Measurements from ENCODE around the gene CLCN6. TPM values are rescaled to one million over a fixed set of nuclear protein-coding genes. Genes with fewer than 3 reads are reported as not detected.
A peak's percentile ranks its signal among the peaks of the same experiment; 100 is the strongest.

The CLCN6 gene
- total RNA-seq, 1 donor from 2014 or later, result 6.6 TPM

- no peak for DNase-seq (ENCODE audit: low read depth)
- FAIRE-seq, result no peak
- Histone ChIP-seq H3K27me3 (ENCODE audit: control insufficient read depth, insufficient read depth, low read length) (no peaks in the 10 kb centered on the region), H3K4me3 (ENCODE audit: low read depth, low read length) (no peak overlapping the region), H3K36me3 (ENCODE audit: control insufficient read depth, insufficient read depth, low read length) (peaks cover 27% of the 10 kb centered on the region)
- TF ChIP-seq CTCF (IDR thresholded peaks at IDR 0.05; ENCODE audit: insufficient read depth, low read length, severe bottlenecking), result no peak
Observed at GRCh38 chr1:11842154-11843041, 36.4 kb downstream of the CLCN6 start.

GRCh38 chr1:11845641-11846335, 39.8 kb downstream of the CLCN6 start:
- peaks cover 12% of the 10 kb centered on the region for H3K36me3 ChIP-seq (ENCODE audit: control insufficient read depth, insufficient read depth, low read length)
- no peak overlapping the region for H3K4me3 ChIP-seq (ENCODE audit: low read depth, low read length)
- no peaks in the 10 kb centered on the region for H3K27me3 ChIP-seq (ENCODE audit: control insufficient read depth, insufficient read depth, low read length)
- FAIRE-seq (no peak), DNase-seq (ENCODE audit: low read depth) (peak; percentile 20)
- TF ChIP-seq CTCF (IDR thresholded peaks at IDR 0.05; ENCODE audit: insufficient read depth, low read length, severe bottlenecking), result no peak

- Histone ChIP-seq H3K4me3 (ENCODE audit: low read depth, low read length) (no peak within 1 kb of the TSS), H3K36me3 (ENCODE audit: control insufficient read depth, insufficient read depth, low read length) (peaks cover 6% of the 10 kb centered on the region), H3K27me3 (ENCODE audit: control insufficient read depth, insufficient read depth, low read length) (no peaks in the 10 kb centered on the region)
- FAIRE-seq (no peak), DNase-seq (ENCODE audit: low read depth) (no peak)
- TF ChIP-seq CTCF (IDR thresholded peaks at IDR 0.05; ENCODE audit: insufficient read depth, low read length, severe bottlenecking), result no peak
Observed at GRCh38 chr1:11847667-11848372, 41.8 kb downstream of the CLCN6 start, which contains the start of gene NPPA. Gene NPPA, minus strand, starts transcription at chr1:11847783. Its CDS starts 99 bp downstream, at chr1:11847684.

GRCh38 chr1:11848373-11848700, 42.3 kb downstream of the CLCN6 start:
- H3K36me3 ChIP-seq (ENCODE audit: control insufficient read depth, insufficient read depth, low read length), result peaks cover 6% of the 10 kb centered on the region
- H3K4me3 ChIP-seq (ENCODE audit: low read depth, low read length), result no peak overlapping the region
- DNase-seq (ENCODE audit: low read depth) (no peak), FAIRE-seq (no peak)
- no peak for TF ChIP-seq CTCF (IDR thresholded peaks at IDR 0.05; ENCODE audit: insufficient read depth, low read length, severe bottlenecking)
- H3K27me3 ChIP-seq (ENCODE audit: control insufficient read depth, insufficient read depth, low read length), result no peaks in the 10 kb centered on the region

- DNase-seq (ENCODE audit: low read depth), result no peak
- Histone ChIP-seq H3K4me3 (ENCODE audit: low read depth, low read length) (no peak overlapping the region), H3K36me3 (ENCODE audit: control insufficient read depth, insufficient read depth, low read length) (peaks cover 3% of the 10 kb centered on the region), H3K27me3 (ENCODE audit: control insufficient read depth, insufficient read depth, low read length) (no peaks in the 10 kb centered on the region)
- no peak for TF ChIP-seq CTCF (IDR thresholded peaks at IDR 0.05; ENCODE audit: insufficient read depth, low read length, severe bottlenecking)
- FAIRE-seq, result no peak
Observed at GRCh38 chr1:11850156-11850555, 44.2 kb downstream of the CLCN6 start.

Measured in bronchial epithelial cell (primary cell).